Heart left ventricle (tissue), 13 donors: Measurements from ENCODE around the gene TRMT10C.

Experiments
- CTCF ChIP-seq, 12 donors: fragments of 200-600 bp; sonication (generic) in 4 of 12; IDR thresholded peaks; one replicate each; pipeline versions ENCODE4 v1.5.0 to v1.8.0; 2018 to 2022; ENCODE audit warnings: antibody characterized with exemption in 12 of 12, mild to moderate bottlenecking in 5 of 12
- POLR2A ChIP-seq, 2 donors: fragments of 450-650 bp; IDR thresholded peaks; one replicate each; pipeline ENCODE4 v1.6.1; 2017; ENCODE audit warnings: antibody characterized with exemption in 2 of 2, mild to moderate bottlenecking in 2 of 2, moderate library complexity in 2 of 2
- donor health status: ischemic (EF 13 %, LVEDD 7.1; RV severe dilation, severe dysfunction).
- donor health status: DM: no; HTN: yes; CAD: no.
- donor health status: DM: no; HTN: no; CAD: no.
- donor health status: ischemic (EF 25% LVEDD 6.9; RV normal size, moderate dysfunction).
- donor health status: ischemic (EF 25% LVEDD 5.7; RV mildly dilated, moderate dysfunction).
- donor health status: ischemic (EF 35%, LVEDD 5.7; RV mildly dilated, moderate dysfunction).
- donor health status: nonischemic (EF 11% LVEDD 7.7; RV severe dilation, severe dysfunction).
- donor health status: DM: yes; HTN: yes; CAD: no.
- donor health status: PGD.
- donor health status: ischemic (EF 29% LVEDD 5.4; RV normal size, mild dysfunction).
- donor health status: nonischemic (EF 23%, LVEDD 6.1; RV moderate dilation, normal function).

DNA sequence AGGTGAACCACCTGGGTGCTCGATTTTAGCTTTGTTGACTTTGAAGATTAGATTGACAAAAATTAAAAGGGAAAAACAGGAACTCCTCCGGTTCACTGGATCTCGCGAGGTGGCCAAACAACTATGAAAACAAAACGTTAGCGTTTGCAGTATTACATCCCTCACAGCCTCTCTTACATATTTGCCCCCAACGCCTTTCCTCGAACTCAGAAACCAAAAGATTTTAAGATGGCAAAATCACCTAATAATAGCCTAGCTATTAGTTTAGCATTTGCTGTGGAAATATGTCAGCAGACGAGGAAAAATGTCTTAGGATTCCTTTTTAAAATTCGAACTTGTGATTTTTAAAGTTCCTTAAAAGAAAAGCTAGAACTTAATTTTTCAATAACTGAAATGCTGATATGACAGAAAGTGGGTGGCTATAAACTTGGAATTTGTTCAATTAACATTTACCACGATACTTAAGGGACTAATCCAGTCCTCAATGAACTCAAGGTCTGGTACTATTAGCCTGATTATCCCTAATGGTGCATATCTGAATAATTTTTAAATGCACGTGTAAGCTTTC, 48.2 kb upstream of the TRMT10C start:
- TF ChIP-seq CTCF (IDR thresholded peaks at IDR 0.05) (no peak), POLR2A (IDR thresholded peaks at IDR 0.05) (no peak)
